VCaP (cell line): ENCODE results near the gene TTC33.

Experiments
- H3K27ac ChIP-seq: fragments of 450-650 bp; 2 replicates; pipeline ENCODE4 v1.5.1; 2017
- TF ChIP-seq, protein P1 (sequence below): fragments of 450-650 bp; conservative IDR thresholded peaks from 2 replicates; pipeline ENCODE4 v1.5.1; 2017; ENCODE audit warnings: mild to moderate bottlenecking, moderate library complexity

Gene TTC33

DNA sequence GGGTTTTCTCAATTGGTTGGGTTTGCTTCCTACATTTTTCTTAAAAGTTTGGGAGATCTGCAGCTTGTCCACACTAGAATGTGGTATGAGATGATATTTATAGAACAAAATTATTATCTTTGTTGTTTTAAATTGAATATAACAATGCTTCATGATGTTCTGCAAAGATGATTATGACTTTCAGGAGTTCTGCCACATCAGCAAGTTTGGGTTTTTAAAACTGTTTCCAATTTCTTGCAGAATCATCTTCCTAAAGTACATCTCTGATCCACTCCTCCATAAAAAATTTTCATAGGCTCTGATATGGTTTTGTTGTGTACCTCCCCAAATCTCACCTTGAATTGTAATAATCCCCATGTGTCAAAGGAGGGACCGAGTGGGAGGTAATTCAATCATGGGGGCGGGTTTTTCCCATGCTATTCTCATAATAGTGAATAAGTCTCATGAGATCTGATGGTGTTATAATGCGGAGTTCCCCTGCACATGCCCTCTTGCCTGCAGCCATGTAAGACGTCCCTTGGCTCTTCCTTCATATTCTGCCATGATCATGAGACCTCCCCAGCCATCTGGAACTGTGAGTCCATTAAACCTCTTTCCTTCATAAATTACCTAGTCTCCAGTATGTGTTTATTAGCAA is 195.2 kb downstream of the TTC33 start:
- TF ChIP-seq, protein P1, sequence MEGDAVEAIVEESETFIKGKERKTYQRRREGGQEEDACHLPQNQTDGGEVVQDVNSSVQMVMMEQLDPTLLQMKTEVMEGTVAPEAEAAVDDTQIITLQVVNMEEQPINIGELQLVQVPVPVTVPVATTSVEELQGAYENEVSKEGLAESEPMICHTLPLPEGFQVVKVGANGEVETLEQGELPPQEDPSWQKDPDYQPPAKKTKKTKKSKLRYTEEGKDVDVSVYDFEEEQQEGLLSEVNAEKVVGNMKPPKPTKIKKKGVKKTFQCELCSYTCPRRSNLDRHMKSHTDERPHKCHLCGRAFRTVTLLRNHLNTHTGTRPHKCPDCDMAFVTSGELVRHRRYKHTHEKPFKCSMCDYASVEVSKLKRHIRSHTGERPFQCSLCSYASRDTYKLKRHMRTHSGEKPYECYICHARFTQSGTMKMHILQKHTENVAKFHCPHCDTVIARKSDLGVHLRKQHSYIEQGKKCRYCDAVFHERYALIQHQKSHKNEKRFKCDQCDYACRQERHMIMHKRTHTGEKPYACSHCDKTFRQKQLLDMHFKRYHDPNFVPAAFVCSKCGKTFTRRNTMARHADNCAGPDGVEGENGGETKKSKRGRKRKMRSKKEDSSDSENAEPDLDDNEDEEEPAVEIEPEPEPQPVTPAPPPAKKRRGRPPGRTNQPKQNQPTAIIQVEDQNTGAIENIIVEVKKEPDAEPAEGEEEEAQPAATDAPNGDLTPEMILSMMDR: no peak
- no peak overlapping the region for H3K27ac ChIP-seq

- no peak overlapping the region for H3K27ac ChIP-seq
- TF ChIP-seq, protein P1: no peak
Measured at GRCh38 chr5:40559306-40559705, 196.5 kb downstream of the TTC33 start.

DNA sequence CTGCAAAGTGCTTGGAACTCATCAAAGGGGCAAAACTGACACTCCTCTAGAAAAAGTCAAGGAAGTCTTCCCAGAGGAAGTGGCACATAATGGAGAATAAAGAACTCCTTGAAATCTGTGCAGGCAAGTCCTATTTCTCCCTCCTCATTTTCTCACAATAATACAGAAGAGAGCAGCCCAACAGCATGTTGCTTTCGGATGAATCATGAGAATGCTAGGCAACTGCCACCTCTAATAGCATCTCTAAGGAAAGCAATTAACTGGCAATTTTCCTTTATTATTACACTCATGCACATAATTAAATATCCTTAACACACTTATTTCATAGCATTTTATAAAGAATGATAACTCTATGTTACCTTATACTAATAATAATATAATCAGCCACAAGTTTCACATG is 198.3 kb downstream of the TTC33 start:
- TF ChIP-seq, protein P1: no peak

DNA sequence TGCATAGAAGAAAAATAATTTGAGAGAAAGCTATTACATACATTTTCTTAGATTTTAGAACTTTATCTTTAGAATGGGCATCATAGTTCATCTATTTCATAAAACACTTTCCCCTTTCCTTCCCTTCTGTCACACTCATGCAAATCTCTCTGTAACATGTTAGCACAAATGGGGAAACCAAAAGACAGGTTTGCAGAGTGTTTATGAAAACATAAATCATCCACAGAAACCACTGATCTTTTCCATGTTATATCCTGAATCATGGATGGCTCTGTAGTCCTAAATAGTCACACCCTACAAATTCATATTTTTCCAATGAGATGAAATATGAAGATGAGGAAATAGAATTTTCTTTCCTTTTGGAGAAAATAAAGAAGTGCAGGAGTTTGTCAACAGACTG is 198.9 kb downstream of the TTC33 start:
- no peak overlapping the region for H3K27ac ChIP-seq
- TF ChIP-seq, protein P1: no peak

More for the DNA sequence above, 198.3 kb downstream of the TTC33 start:
- no peak overlapping the region for H3K27ac ChIP-seq

GRCh38 chr5:40555886-40556285 is 199.9 kb downstream of the TTC33 start:
- H3K27ac ChIP-seq: no peak overlapping the region

DNA sequence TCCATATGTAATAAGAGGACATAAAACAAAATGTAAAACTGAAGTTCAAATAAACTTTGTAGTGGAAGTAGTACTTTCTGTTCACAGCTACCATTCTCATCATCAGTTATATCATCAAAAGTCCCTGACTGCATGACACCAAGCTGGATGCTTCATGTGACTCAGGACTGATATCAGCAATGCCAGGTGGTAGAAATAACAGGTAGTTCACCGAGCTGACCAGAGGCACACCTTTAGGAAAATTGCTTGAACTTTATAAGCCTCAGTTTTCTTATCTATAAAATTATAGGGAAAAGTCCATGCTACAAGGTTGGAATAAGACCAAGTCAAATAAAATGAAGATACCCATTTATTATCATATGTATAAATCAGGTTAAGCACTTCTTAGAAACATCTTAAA is 200.9 kb downstream of the TTC33 start:
- no peak overlapping the region for H3K27ac ChIP-seq
- TF ChIP-seq, protein P1: no peak

More at GRCh38 chr5:40555886-40556285, 199.9 kb downstream of the TTC33 start:
- TF ChIP-seq, protein P1: no peak

DNA sequence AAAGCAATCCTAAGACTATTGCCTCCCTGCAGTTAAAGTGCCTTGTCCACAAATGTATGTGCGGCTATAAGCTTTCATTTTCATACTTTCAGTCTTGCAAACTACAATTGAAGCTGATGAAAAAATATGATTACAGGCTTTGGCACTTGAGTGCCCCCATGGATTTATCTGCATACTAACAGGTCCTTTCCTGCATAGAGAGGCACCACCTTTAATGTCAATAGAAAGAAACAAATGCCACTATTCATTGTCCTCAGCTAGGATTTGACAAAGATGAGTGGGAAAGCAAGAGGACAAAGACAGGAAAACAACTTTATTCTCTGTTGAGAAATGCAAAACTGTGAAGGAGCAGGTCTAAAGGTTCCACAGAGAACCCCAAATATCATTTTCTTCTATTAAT is 201.7 kb downstream of the TTC33 start:
- TF ChIP-seq, protein P1: no peak
- H3K27ac ChIP-seq: no peak overlapping the region
